GM23248 (cell line): ENCODE measurements around the gene DYSF. TPM values are rescaled to one million over a fixed set of nuclear protein-coding genes. Genes with fewer than 3 reads are reported as not detected.

Experiments used
- DNase-seq: peaks from one replicate; pipeline ENCODE4 v3.0.0-alpha.2; 2015
- H2AFZ ChIP-seq: fragments of 200-600 bp; sonication (generic); 2 replicates; pipeline ENCODE4 v1.6.1; 2016; ENCODE audit warnings: antibody characterized with exemption
- H3F3A ChIP-seq: fragments of 200-600 bp; sonication (generic); 2 replicates; pipeline ENCODE4 v1.6.1; 2016; ENCODE audit warnings: mild to moderate bottlenecking, antibody characterized with exemption, mixed run types; ENCODE audit not compliant: insufficient read depth
- H3K27ac ChIP-seq: fragments of 200-600 bp; sonication (generic); 2 replicates; pipeline ENCODE4 v1.5.1; 2016; ENCODE audit warnings: mild to moderate bottlenecking
- H3K27me3 ChIP-seq: fragments of 200-600 bp; sonication (generic); replicated peaks from 2 replicates; pipeline ENCODE4 v1.6.1; 2016; ENCODE audit warnings: mild to moderate bottlenecking; ENCODE audit not compliant: insufficient read depth
- H3K36me3 ChIP-seq: fragments of 200-600 bp; sonication (generic); 2 replicates; pipeline ENCODE4 v1.6.1; 2016; ENCODE audit warnings: low read depth, mild to moderate bottlenecking
- H3K4me1 ChIP-seq: fragments of 200-600 bp; sonication (generic); 2 replicates; pipeline ENCODE4 v1.6.1; 2016; ENCODE audit warnings: mild to moderate bottlenecking; ENCODE audit not compliant: insufficient read depth
- H3K4me2 ChIP-seq: fragments of 200-600 bp; sonication (generic); one replicate; pipeline ENCODE4 v1.6.1; 2016; ENCODE audit warnings: mild to moderate bottlenecking; ENCODE audit not compliant: unreplicated experiment
- H3K4me3 ChIP-seq: fragments of 200-600 bp; sonication (generic); 2 replicates; pipeline ENCODE4 v1.5.1; 2016; ENCODE audit warnings: mild to moderate bottlenecking
- H3K79me2 ChIP-seq: fragments of 200-600 bp; sonication (generic); 2 replicates; pipeline ENCODE4 v1.6.1; 2016; ENCODE audit warnings: mild to moderate bottlenecking; ENCODE audit not compliant: insufficient read depth
- H3K9ac ChIP-seq: fragments of 200-600 bp; sonication (generic); 2 replicates; pipeline ENCODE4 v1.6.1; 2016; ENCODE audit warnings: mild to moderate bottlenecking
- H3K9me2 ChIP-seq: fragments of 200-600 bp; sonication (generic); 2 replicates; pipeline ENCODE4 v1.6.1; 2016; ENCODE audit warnings: mixed run types, mild to moderate bottlenecking, moderate library complexity; ENCODE audit not compliant: insufficient read depth
- H3K9me3 ChIP-seq: fragments of 200-600 bp; sonication (generic); one replicate; pipeline ENCODE4 v1.6.1; 2017; ENCODE audit warnings: low read depth
- H4K20me1 ChIP-seq: fragments of 200-600 bp; sonication (generic); 2 replicates; pipeline ENCODE4 v1.6.0; 2016; ENCODE audit not compliant: insufficient read depth
- EZH2 ChIP-seq: fragments of 200-600 bp; sonication (generic); IDR thresholded peaks from 2 replicates; pipeline ENCODE4 v1.6.1; 2018; ENCODE audit warnings: antibody characterized with exemption, mild to moderate bottlenecking; ENCODE audit not compliant: insufficient read depth, poor library complexity, severe bottlenecking
- EZH2phosphoT487 ChIP-seq: fragments of 200-600 bp; sonication (generic); IDR thresholded peaks from 2 replicates; pipeline ENCODE4 v1.6.1; 2018; ENCODE audit warnings: antibody characterized with exemption, moderate library complexity, mild to moderate bottlenecking, low read depth; ENCODE audit not compliant: insufficient read depth
- WGBS, 2 experiments: methylation state at CpG; one replicate each; pipeline ENCODE4 v1.1.6; 2015 to 2017; ENCODE audit warnings: low lambda C conversion rate in 2 of 2, low coverage in 1 of 2; ENCODE audit errors: missing lambda C conversion rate in 2 of 2; 5-methylcytosine and 5-hydroxymethylcytosine counted together
- in situ Hi-C: fragments of 300-500 bp; cut with MboI; formaldehyde crosslinking; loops from 2 replicates; pipeline ENCODE4 v1.15.0; 2020
- polyA plus RNA-seq: library from polyadenylated mRNA; unstranded; fragments of >200 nt; fragmentation: Nextera tagmentation; extraction: Ambion mirVana; gene quantifications from 2 replicates; pipeline ENCODE4 v1.2.1, GENCODE V29; 2016
- total RNA-seq: library from RNA; depleted of rRNA; stranded (reverse); fragments of >200 nt; shearing (Covaris generic); gene quantifications from 2 replicates; pipeline ENCODE4 v1.2.3, GENCODE V29; 2014

DYSF gene
- total and polyA plus RNA-seq, 2 experiments from 2014 or later: 0.25 to 0.54 TPM

DNA sequence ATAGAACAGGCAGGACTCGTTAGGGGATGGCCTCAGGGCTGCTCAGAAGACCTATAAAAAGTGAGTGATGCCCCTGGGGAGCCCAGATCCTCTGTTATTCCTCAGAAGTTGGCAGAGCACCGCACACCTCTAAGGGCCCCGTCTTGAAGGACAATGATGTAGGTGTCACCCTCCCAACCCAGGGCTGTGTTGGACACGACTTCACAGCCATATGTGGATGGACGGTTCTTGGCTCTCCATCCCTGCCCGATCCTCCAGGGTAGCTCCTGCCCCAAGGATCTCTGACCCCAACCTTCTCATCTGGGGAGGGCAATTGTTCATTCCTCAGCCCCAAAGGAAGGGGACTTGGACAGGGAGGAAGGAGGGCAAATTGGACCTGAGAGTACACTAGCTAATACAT lies 246.1 kb downstream of the DYSF start:
- no peak overlapping the region for H2AFZ ChIP-seq
- no peaks in the 10 kb centered on the region for H3K79me2 ChIP-seq
- TF ChIP-seq EZH2 (no peak), EZH2phosphoT487 (no peak)
- no peak overlapping the region for H3K4me2 ChIP-seq
- H3K36me3 ChIP-seq: no peaks in the 10 kb centered on the region
- no peak overlapping the region for H3K27ac ChIP-seq
- no peaks in the 10 kb centered on the region for H3K9me2 ChIP-seq
- no peak overlapping the region for H3K9ac ChIP-seq
- no peaks in the 10 kb centered on the region for H3F3A ChIP-seq
- no peaks in the 10 kb centered on the region for H3K27me3 ChIP-seq
- 73 to 80% methylated on average over 6 of the region's 6 CpGs for WGBS, 2 experiments
- no peak for DNase-seq
- in situ Hi-C loops: no loop called here
- H3K4me3 ChIP-seq: no peak overlapping the region
- peaks cover 12% of the 10 kb centered on the region; the same call in 1 of the 2 replicates for H3K4me1 ChIP-seq
- no peaks in the 10 kb centered on the region for H4K20me1 ChIP-seq
- no peaks in the 10 kb centered on the region for H3K9me3 ChIP-seq

DNA sequence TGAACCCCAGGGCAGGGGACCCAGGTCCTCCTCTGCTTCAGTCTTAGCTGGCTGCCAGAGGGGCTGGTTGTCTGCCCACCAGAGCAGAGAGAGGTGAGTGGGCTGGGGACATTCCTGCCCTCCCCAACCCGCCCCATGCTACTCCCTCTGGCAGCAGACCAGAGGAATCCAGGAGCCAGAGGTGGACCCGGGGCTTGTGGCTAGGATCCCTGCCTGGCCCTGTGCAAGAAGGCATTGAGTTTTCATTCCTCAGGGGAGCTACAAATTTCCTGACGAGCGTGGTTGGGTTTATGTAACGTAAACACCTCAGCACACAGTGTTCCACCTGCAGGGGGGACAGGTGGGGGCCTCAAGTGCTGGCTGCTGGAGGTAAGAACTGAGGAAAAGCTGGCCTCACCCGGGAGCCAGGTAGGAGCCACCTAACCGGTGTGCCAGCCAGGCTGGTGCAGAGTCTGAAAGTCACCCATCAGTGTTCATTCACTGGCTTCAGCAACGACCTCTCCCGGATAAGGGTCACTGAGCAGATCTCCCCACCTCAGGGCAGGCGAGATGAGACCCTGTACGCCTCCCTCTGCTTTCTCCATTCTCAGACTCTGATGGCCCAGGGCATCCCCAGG lies 246.8 kb downstream of the DYSF start:
- H3K9ac ChIP-seq: no peak overlapping the region
- H2AFZ ChIP-seq: no peak overlapping the region
- 78 to 82% methylated on average over 11 of the region's 11 CpGs for WGBS, 2 experiments
- H3K9me2 ChIP-seq: no peaks in the 10 kb centered on the region
- H3K27ac ChIP-seq: no peak overlapping the region
- no peaks in the 10 kb centered on the region for H3K36me3 ChIP-seq
- no peaks in the 10 kb centered on the region for H3K79me2 ChIP-seq
- no peaks in the 10 kb centered on the region for H3K9me3 ChIP-seq
- no peak overlapping the region for H3K4me3 ChIP-seq
- H4K20me1 ChIP-seq: no peaks in the 10 kb centered on the region
- in situ Hi-C loops: no loop called here
- no peaks in the 10 kb centered on the region for H3F3A ChIP-seq
- TF ChIP-seq EZH2phosphoT487 (no peak), EZH2 (no peak)
- peaks cover 15% of the 10 kb centered on the region; the same call in 1 of the 2 replicates for H3K4me1 ChIP-seq
- H3K27me3 ChIP-seq: no peaks in the 10 kb centered on the region
- DNase-seq: no peak
- no peak overlapping the region for H3K4me2 ChIP-seq

- TF ChIP-seq EZH2: no peak
- Histone ChIP-seq H4K20me1 (no peaks in the 10 kb centered on the region), H3K4me3 (no peak overlapping the region), H3F3A (no peaks in the 10 kb centered on the region), H3K4me1 (peaks cover 15% of the 10 kb centered on the region; the same call in 1 of the 2 replicates), H3K79me2 (no peaks in the 10 kb centered on the region), H3K9me2 (no peaks in the 10 kb centered on the region), H2AFZ (peak overlapping the region; percentile 46), H3K9me3 (no peaks in the 10 kb centered on the region), H3K9ac (peak overlapping the region; percentile 30), H3K4me2 (peak overlapping the region; percentile 39), H3K27ac (peak overlapping the region; percentile 14; the same call in 1 of the 2 replicates), H3K36me3 (no peaks in the 10 kb centered on the region), H3K27me3 (no peaks in the 10 kb centered on the region)
- peak; percentile 80 for DNase-seq
- in situ Hi-C loops: no loop called here
- WGBS, 2 experiments: 23 to 28% methylated on average over 18 to 21 of the region's 21 CpGs
Observed at GRCh38 chr2:71700658-71701397, 247.5 kb downstream of the DYSF start.

- Histone ChIP-seq H2AFZ (no peak overlapping the region), H3K4me2 (no peak overlapping the region), H3K9me2 (no peaks in the 10 kb centered on the region), H3K79me2 (no peaks in the 10 kb centered on the region), H3K9me3 (no peaks in the 10 kb centered on the region), H4K20me1 (no peaks in the 10 kb centered on the region), H3K4me3 (no peak overlapping the region), H3K27me3 (no peaks in the 10 kb centered on the region), H3K36me3 (no peaks in the 10 kb centered on the region), H3K27ac (no peak overlapping the region), H3F3A (no peaks in the 10 kb centered on the region), H3K4me1 (peaks cover 15% of the 10 kb centered on the region; the same call in 1 of the 2 replicates), H3K9ac (no peak overlapping the region)
- DNase-seq: no peak
- no peak for TF ChIP-seq EZH2phosphoT487
- TF ChIP-seq EZH2: no peak
- in situ Hi-C loops: no loop called here
- 74 to 78% methylated on average over 15 of the region's 15 CpGs for WGBS, 2 experiments
Observed at GRCh38 chr2:71702071-71702970, 249.0 kb downstream of the DYSF start.
